Hepatocyte (in vitro differentiated cells): Measurements from ENCODE around the gene IFI30. TPM values are rescaled to one million over a fixed set of nuclear protein-coding genes. Genes with fewer than 3 reads are reported as not detected.
A peak's percentile ranks its signal among the peaks of the same experiment; 100 is the strongest.

ENCODE experiments used
- DNase-seq: peaks from one replicate; pipeline ENCODE4 v3.0.0-alpha.2; 2016; ENCODE audit warnings: low spot score
- H2AFZ ChIP-seq: fragments of 200-600 bp; sonication (generic); 2 replicates; pipeline ENCODE4 v1.6.0; 2016; ENCODE audit warnings: antibody characterized with exemption, mild to moderate bottlenecking
- H3K27ac ChIP-seq: fragments of 200-600 bp; sonication (generic); 2 replicates; pipeline ENCODE4 v1.5.1; 2016; ENCODE audit warnings: mild to moderate bottlenecking
- H3K27me3 ChIP-seq: fragments of 200-600 bp; sonication (generic); 2 replicates; pipeline ENCODE4 v1.6.1; 2016
- H3K36me3 ChIP-seq: fragments of 200-600 bp; sonication (generic); replicated peaks from 2 replicates; pipeline ENCODE4 v1.5.1; 2016; ENCODE audit warnings: low read depth; ENCODE audit not compliant: insufficient read depth
- H3K4me1 ChIP-seq: fragments of 200-600 bp; sonication (generic); 2 replicates; pipeline ENCODE4 v1.5.1; 2016; ENCODE audit warnings: mild to moderate bottlenecking, moderate library complexity; ENCODE audit not compliant: insufficient read depth
- H3K4me2 ChIP-seq: fragments of 200-600 bp; sonication (generic); 2 replicates; pipeline ENCODE4 v1.6.0; 2016
- H3K4me3 ChIP-seq: fragments of 200-600 bp; sonication (generic); 2 replicates; pipeline ENCODE4 v1.5.1; 2016; ENCODE audit warnings: mild to moderate bottlenecking
- H3K79me2 ChIP-seq: fragments of 200-600 bp; sonication (generic); 2 replicates; pipeline ENCODE4 v1.6.0; 2017; ENCODE audit warnings: mild to moderate bottlenecking
- H3K9me2 ChIP-seq: fragments of 200-600 bp; sonication (generic); replicated peaks from 2 replicates; pipeline ENCODE4 v1.6.0; 2017; ENCODE audit warnings: mild to moderate bottlenecking; ENCODE audit not compliant: insufficient read depth
- H3K9me3 ChIP-seq: fragments of 200-600 bp; sonication (generic); 2 replicates; pipeline ENCODE4 v1.5.1; 2016; ENCODE audit warnings: low read depth, mild to moderate bottlenecking
- H4K20me1 ChIP-seq: fragments of 200-600 bp; sonication (generic); 2 replicates; pipeline ENCODE4 v1.6.0; 2016; ENCODE audit warnings: mild to moderate bottlenecking; ENCODE audit not compliant: insufficient read depth, poor library complexity, severe bottlenecking
- CTCF ChIP-seq: fragments of 200-600 bp; sonication (generic); IDR thresholded peaks from 2 replicates; pipeline ENCODE4 v1.5.1; 2016; ENCODE audit warnings: antibody characterized with exemption, mild to moderate bottlenecking; ENCODE audit not compliant: poor library complexity
- EZH2 ChIP-seq: fragments of 200-600 bp; sonication (generic); IDR thresholded peaks from 2 replicates; pipeline ENCODE4 v1.6.1; 2016; ENCODE audit warnings: antibody characterized with exemption, mild to moderate bottlenecking, borderline replicate concordance
- EZH2phosphoT487 ChIP-seq: fragments of 200-600 bp; sonication (generic); IDR thresholded peaks from one replicate; pipeline ENCODE4 v1.6.1; 2018; ENCODE audit warnings: antibody characterized with exemption, mild to moderate bottlenecking, low read depth, moderate library complexity; ENCODE audit not compliant: unreplicated experiment, severe bottlenecking
- WGBS: methylation state at CpG from one replicate; pipeline ENCODE4 v1.1.6; 2016; ENCODE audit warnings: low lambda C conversion rate; ENCODE audit errors: missing lambda C conversion rate; 5-methylcytosine and 5-hydroxymethylcytosine counted together
- polyA plus RNA-seq: library from polyadenylated mRNA; unstranded; fragments of >200 nt; fragmentation: Nextera tagmentation; extraction: Ambion mirVana; gene quantifications from 2 replicates; pipeline ENCODE4 v1.2.1, GENCODE V29; 2016
- total RNA-seq: library from RNA; depleted of rRNA; stranded (reverse); fragments of >200 nt; gene quantifications from 2 replicates; pipeline ENCODE4 v1.2.3, GENCODE V29; 2014

Gene IFI30
- total and polyA plus RNA-seq, 2 experiments from 2014 or later: 95.7 to 170 TPM

- under 1% methylated on average over 51 of the region's 86 CpGs for WGBS
- TF ChIP-seq EZH2phosphoT487: no peak
- TF ChIP-seq EZH2: no peak
- no peak for TF ChIP-seq CTCF
- peaks cover 40% of the 10 kb centered on the region for H3K79me2 ChIP-seq
- H3K9me2 ChIP-seq: no peaks in the 10 kb centered on the region
- H3K4me2 ChIP-seq: peak within 1 kb of the TSS; percentile 97
- DNase-seq: peak; percentile 99
- H4K20me1 ChIP-seq: no peaks in the 10 kb centered on the region
- peak within 1 kb of the TSS; percentile 61 for H2AFZ ChIP-seq
- H3K27ac ChIP-seq: peak within 1 kb of the TSS; percentile 89
- H3K36me3 ChIP-seq: no peaks in the 10 kb centered on the region
- H3K4me3 ChIP-seq: peak within 1 kb of the TSS; percentile 91
- no peaks in the 10 kb centered on the region for H3K9me3 ChIP-seq
- no peaks in the 10 kb centered on the region for H3K27me3 ChIP-seq
- H3K4me1 ChIP-seq: peaks cover 22% of the 10 kb centered on the region
These were observed 20.6 kb upstream of the IFI30 start, which contains the start of gene PIK3R2 for GRCh38 chr19:18152817-18153555. TSS of gene PIK3R2 (plus strand) at chr19:18153163. CDS start at chr19:18155880, 2,717 bp downstream.

GRCh38 chr19:18153556-18154134 is 20.0 kb upstream of the IFI30 start:
- H3K36me3 ChIP-seq: no peaks in the 10 kb centered on the region
- peak overlapping the region; percentile 43 for H2AFZ ChIP-seq
- no peaks in the 10 kb centered on the region for H3K9me2 ChIP-seq
- no peaks in the 10 kb centered on the region for H3K27me3 ChIP-seq
- DNase-seq: peak; percentile 55
- no peak for TF ChIP-seq EZH2
- TF ChIP-seq EZH2phosphoT487: no peak
- no peak for TF ChIP-seq CTCF
- no peaks in the 10 kb centered on the region for H3K9me3 ChIP-seq
- H3K4me1 ChIP-seq: peaks cover 22% of the 10 kb centered on the region
- peak overlapping the region; percentile 66 for H3K27ac ChIP-seq
- no peaks in the 10 kb centered on the region for H4K20me1 ChIP-seq
- peak overlapping the region; percentile 97 for H3K4me2 ChIP-seq
- peaks cover 41% of the 10 kb centered on the region for H3K79me2 ChIP-seq
- peak overlapping the region; percentile 91 for H3K4me3 ChIP-seq
- WGBS: 7% methylated on average over 14 of the region's 38 CpGs

GRCh38 chr19:18155095-18156087 is 18.2 kb upstream of the IFI30 start:
- Histone ChIP-seq H3K27me3 (no peaks in the 10 kb centered on the region), H3K4me3 (no peak overlapping the region), H4K20me1 (no peaks in the 10 kb centered on the region), H3K9me3 (no peaks in the 10 kb centered on the region), H3K9me2 (no peaks in the 10 kb centered on the region), H3K4me1 (peaks cover 22% of the 10 kb centered on the region), H2AFZ (no peak overlapping the region), H3K36me3 (no peaks in the 10 kb centered on the region), H3K4me2 (peak overlapping the region; percentile 3), H3K27ac (no peak overlapping the region), H3K79me2 (peaks cover 44% of the 10 kb centered on the region)
- peak; percentile 12 for DNase-seq
- WGBS: 98% methylated on average over 41 of the region's 43 CpGs
- TF ChIP-seq CTCF (no peak), EZH2phosphoT487 (no peak), EZH2 (no peak)
